NCI-H345 treated with DMSO at 0.1 percent for 48 hours (cell line): ENCODE measurements around the gene AATK.
A peak's percentile ranks its signal among the peaks of the same experiment; 100 is the strongest.

Experiments
- DNase-seq: peaks from one replicate; lab custom pipeline; 2025; ENCODE audit not compliant: unreplicated experiment; lab: John Stamatoyannopoulos, UW

AATK gene

GRCh38 chr17:81097134-81097942, 68.7 kb downstream of the AATK start:
- DNase-seq: no peak

- DNase-seq: no peak
These were observed 69.3 kb downstream of the AATK start for GRCh38 chr17:81096741-81097133.

GRCh38 chr17:81095383-81095762, 70.6 kb downstream of the AATK start:
- no peak for DNase-seq

- peak; percentile 93 for DNase-seq
These were observed 71.3 kb downstream of the AATK start for GRCh38 chr17:81094509-81095382.

GRCh38 chr17:81093619-81094508, 72.2 kb downstream of the AATK start:
- no peak for DNase-seq

- no peak for DNase-seq
These were observed 73.4 kb downstream of the AATK start for GRCh38 chr17:81092518-81093095.

- DNase-seq: no peak
These were observed 74.1 kb downstream of the AATK start for GRCh38 chr17:81091774-81092517.

- DNase-seq: no peak
These were observed 74.9 kb downstream of the AATK start for GRCh38 chr17:81091154-81091553.

GRCh38 chr17:81090361-81091136, 75.5 kb downstream of the AATK start:
- no peak for DNase-seq

GRCh38 chr17:81086789-81087551, 79.1 kb downstream of the AATK start:
- no peak for DNase-seq

GRCh38 chr17:81085420-81085911, 80.6 kb downstream of the AATK start:
- no peak for DNase-seq

- DNase-seq: no peak
These were observed 81.2 kb downstream of the AATK start for GRCh38 chr17:81084680-81085419.

- DNase-seq: no peak
These were observed 82.8 kb downstream of the AATK start for GRCh38 chr17:81083125-81083765.

GRCh38 chr17:81082177-81083073, 83.6 kb downstream of the AATK start:
- DNase-seq: no peak

GRCh38 chr17:81081222-81082176, 84.5 kb downstream of the AATK start:
- DNase-seq: no peak
